HG03457 (cell line): ENCODE data around the gene LSR.

ENCODE experiments used
- ATAC-seq: cut with Tn5 transposase; IDR thresholded peaks from one replicate; pipeline ENCODE4 v1.9.1; 2021; ENCODE audit warnings: moderate number of reproducible peaks; ENCODE audit not compliant: unreplicated experiment

Gene LSR

GRCh38 chr19:35266520-35267352 is 17.9 kb downstream of the LSR start:
- no peak for ATAC-seq

GRCh38 chr19:35267353-35267817 is 18.6 kb downstream of the LSR start:
- ATAC-seq: no peak

- no peak for ATAC-seq
Observed at GRCh38 chr19:35267818-35268535, 19.2 kb downstream of the LSR start.

DNA sequence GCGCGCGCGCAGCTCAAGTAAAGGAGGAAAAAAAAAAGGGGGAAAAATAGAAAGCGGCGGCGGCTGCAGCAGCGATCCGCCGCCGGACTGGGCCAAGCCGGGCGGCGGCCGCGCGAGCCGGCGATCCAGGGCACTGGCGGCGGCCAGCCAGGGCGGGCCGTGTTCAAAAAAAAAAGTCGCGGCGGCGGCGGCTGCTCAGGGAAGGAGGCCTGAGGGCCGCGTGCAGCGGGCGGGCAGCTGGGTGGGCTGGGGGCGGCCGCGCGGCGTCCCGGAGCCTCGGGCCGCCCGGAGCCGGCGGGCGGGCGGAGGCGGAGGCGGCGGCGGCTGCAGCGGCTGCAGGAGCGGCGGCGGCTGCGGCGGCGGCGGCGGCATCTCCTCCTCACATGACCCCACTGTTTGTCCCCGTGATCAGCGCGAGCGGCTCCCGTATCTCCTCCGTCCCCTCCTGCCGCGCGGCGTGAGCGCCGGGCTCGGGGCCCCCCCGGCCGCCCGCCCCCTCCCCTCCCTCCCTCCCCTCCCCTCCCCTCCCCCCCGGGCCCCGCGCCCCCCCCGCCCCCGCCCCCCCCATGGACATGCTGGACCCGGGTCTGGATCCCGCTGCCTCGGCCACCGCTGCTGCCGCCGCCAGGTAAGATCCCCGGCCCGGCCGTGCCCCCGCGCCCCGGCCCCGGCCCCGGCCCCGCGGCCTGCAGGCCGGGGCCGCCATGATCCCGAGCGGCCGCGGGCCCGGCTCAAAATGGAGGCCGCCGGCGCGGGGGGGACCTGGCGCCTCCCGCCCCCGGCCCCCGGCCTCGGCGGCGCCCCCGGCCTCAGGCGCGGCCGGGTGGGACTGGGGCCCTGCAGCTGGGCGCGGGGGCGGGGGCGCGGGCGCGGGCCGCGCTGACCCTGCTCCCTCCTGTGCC is 20.0 kb downstream of the LSR start, which contains the start of gene USF2:
Gene USF2 (plus strand): TSS at position 427 of the 902 bp plus-strand sequence. CDS start 140 bp downstream, at position 567.
- ATAC-seq: no peak

- peak; percentile 30 for ATAC-seq
Observed at GRCh38 chr19:35269438-35270117, 20.8 kb downstream of the LSR start.

- no peak for ATAC-seq
Observed at GRCh38 chr19:35270381-35270811, 21.6 kb downstream of the LSR start.

- ATAC-seq: no peak
Observed at GRCh38 chr19:35271546-35271945, 22.7 kb downstream of the LSR start.

DNA sequence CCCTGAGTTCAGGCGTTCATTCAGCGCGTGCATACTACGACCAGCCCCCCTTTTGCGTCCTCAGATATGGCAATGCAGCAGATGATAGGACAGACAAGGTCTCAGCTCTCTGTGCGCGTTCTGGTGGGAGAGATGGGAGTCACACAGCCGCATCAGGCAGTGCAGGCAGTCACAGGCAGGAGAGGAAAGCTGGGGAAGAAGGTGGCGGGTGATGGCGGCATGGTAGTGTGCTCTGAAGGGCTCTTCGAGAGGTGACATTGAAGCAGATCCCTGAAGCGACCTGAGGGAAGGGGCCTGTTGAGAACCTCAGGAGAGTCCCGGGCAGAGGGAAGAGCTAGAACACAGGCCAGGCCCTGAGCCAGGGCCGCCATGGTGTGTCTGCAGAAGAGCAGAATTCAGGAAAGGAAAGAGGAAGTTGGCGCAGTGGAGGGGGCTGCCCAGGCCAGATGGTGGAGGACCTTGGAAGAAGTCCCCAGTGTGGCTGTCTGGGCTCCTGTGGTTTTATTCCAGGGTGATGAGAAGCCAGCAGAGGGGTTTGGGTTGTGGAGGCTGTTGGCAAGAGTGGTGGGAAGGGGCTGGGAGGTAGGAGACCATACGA is 23.4 kb downstream of the LSR start:
- ATAC-seq: no peak

- no peak for ATAC-seq
Observed at GRCh38 chr19:35272954-35273649, 24.3 kb downstream of the LSR start.

GRCh38 chr19:35273686-35274259 is 25.0 kb downstream of the LSR start:
- no peak for ATAC-seq

DNA sequence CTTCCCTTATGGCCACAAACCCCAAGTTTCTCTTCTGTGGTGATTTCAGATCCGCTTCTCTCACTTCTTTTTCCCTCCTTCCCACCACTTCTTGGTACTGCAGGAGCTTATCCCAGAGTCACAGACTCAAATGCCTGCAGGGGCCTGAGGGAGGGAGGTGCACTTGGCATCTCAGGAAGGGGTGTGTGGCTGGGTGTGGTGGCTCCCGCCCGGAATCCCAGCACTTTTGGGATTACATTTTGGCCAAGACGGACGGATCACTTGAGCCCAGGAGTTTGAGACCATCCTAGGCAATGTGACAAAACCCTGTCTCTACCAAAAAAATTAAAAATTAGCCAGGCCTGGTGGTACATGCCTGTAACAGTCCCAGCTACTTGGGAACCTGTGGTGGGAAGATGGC is 25.5 kb downstream of the LSR start:
- no peak for ATAC-seq

DNA sequence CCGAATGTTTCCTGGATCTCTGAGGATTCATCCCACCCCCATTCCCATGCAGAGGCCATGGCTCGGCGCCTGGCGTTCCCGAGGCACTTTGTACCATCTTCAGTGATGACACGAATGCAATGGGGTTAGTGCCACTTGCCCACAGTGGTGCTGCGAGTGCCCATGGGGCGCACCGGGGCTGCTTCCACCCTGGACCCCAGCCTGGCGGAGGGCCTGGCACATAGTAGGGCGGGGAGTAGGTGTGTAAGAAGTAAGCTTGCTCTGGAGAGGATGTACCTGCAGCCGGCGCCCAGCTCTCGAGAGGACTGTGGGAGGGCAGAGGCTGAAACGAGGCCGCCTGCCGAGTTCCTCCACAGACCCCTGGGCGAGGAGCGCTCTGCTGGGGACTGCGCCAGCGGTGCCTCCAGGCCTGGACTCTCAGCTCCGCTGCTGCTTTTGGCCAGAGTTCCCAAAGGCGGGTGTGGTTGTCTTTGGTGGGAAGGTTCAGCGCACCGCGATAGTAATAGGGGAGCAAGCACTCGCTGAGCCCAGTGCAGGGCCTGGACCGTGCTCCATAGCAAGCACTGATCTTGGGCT is 28.0 kb downstream of the LSR start:
- ATAC-seq: no peak

DNA sequence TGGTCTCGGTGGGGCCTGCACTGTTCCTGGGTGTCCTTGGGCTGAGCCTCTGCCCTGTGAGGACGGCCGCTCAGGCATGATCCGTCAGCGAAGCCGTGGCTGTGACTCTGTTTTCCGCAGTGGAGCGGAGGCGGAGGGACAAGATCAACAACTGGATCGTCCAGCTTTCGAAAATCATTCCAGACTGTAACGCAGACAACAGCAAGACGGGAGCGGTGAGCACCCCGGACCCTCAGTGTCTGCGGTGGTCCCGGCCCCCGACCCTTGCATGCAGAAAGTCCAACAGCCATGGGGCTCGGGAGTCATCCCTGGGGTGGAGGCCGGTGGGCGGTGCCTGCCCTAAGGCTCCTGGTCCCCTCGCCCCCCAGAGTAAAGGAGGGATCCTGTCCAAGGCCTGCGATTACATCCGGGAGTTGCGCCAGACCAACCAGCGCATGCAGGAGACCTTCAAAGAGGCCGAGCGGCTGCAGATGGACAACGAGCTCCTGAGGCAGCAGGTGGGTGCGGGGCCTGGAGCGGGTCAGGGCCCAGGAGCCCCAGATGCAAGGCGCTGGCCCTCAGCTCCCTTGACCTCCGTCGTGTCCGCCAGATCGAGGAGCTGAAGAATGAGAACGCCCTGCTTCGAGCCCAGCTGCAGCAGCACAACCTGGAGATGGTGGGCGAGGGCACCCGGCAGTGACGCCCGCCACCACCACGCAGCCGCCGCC is 29.9 kb downstream of the LSR start:
- no peak for ATAC-seq

DNA sequence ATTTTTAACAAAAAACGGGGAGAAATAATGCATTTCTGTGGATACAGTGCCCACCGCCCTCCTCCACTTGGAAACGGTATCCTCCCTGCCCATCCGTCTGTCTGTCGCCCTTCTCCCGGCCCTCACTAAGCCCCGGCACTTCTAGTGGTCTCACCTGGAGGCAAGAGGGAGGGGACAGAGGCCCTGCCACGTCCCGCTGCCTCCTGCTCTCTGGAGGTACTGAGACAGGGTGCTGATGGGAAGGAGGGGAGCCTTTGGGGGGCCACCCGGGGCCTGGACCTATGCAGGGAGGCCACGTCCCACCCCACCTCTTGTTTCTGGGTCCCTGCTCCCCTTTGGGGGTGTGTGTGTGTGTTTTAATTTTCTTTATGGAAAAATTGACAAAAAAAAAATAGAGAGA is 30.6 kb downstream of the LSR start:
- ATAC-seq: no peak

DNA sequence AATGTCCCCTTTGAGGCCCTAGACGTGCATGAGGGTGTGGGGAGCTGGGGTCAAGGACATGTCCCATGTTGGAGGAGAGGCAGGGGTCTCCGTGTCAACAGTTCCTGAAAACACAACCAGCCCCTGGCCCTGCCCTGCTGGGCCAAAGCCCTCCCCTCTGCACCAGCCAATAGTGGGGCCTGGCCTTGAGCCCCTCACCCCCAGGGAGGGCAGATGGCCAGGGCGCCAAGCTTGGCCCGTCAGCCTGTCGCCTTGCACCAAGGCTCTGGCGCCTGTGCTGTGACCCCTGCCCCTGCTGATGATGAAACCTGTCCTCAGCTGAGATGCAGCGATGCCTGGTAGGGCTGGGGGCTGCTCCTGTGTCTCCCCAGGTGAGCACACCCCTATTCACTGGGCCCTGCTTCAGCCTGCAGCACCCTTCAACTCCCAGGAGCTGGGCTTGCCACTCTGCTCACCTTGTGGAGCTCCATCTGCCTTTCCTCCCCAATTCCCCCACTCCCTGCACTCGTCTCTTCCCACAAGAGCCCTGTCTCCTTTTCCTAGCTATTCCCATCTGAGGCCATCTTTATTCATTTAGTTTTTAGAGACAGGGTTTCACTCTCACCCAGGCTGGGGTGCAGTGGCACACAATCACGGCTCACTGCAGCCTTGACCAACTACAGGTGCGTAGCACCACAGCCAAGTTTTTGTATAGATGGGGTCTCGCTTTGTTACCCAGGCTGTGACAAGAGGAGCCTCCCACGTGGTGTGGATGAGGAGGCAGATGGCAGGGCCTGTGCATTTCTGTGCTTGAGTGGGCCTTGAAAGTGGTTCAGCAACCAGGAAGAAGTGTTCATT is 31.4 kb downstream of the LSR start:
- no peak for ATAC-seq

DNA sequence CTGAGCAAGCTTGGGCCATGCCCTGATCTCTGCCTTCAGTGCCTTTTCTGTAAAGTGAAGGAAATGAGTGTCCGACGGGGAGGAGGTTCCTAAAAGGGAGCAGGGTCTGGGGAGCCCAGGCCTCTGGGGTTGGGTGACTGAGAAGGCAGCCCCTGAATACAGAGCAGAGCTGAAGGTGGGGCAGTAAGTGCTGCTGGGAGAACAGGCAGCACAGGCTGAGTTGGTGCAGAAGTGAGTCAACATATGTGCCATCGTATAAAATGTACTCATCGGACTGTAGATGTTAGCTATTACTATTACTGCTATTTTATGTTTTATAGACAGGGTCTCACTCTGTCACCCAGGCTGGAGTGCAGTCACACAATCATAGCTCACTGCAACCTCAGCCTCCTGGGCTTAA is 32.5 kb downstream of the LSR start:
- no peak for ATAC-seq
